IPS DF 6.9 (cell line): ENCODE measurements around the gene TMEM132C.

ENCODE experiments used
- DNase-seq: peaks from one replicate; pipeline ENCODE4 v3.0.0-alpha.2; 2013; ENCODE audit warnings: low read depth, low spot score
- H3K27ac ChIP-seq: one replicate; pipeline ENCODE4 v1.5.1; 2013; ENCODE audit warnings: low read length, control low read depth
- H3K27me3 ChIP-seq: 2 replicates; pipeline ENCODE4 v1.6.1; 2013; ENCODE audit warnings: mild to moderate bottlenecking, low read length; ENCODE audit not compliant: control insufficient read depth, insufficient read depth
- H3K36me3 ChIP-seq: 2 replicates; pipeline ENCODE4 v1.6.1; 2013; ENCODE audit warnings: low read length; ENCODE audit not compliant: control insufficient read depth, insufficient read depth
- H3K4me1 ChIP-seq: 2 replicates; pipeline ENCODE4 v1.6.1; 2013; ENCODE audit warnings: low read length; ENCODE audit not compliant: control insufficient read depth, insufficient read depth
- H3K4me3 ChIP-seq: 2 replicates; pipeline ENCODE4 v1.5.1; 2013; ENCODE audit warnings: mild to moderate bottlenecking, low read length
- H3K9me3 ChIP-seq: 2 replicates; pipeline ENCODE4 v1.6.1; 2013; ENCODE audit warnings: low read length, inconsistent platforms; ENCODE audit not compliant: control insufficient read depth, insufficient read depth
- WGBS: extraction: QIAGEN DNeasy Blood & Tissue Kit; methylation state at CpG from one replicate; pipeline ENCODE4 v1.1.7; 2013; ENCODE audit warnings: mixed read lengths, missing lambda C conversion rate; ENCODE audit not compliant: insufficient read length, insufficient coverage; 5-methylcytosine and 5-hydroxymethylcytosine counted together

The TMEM132C gene

DNA sequence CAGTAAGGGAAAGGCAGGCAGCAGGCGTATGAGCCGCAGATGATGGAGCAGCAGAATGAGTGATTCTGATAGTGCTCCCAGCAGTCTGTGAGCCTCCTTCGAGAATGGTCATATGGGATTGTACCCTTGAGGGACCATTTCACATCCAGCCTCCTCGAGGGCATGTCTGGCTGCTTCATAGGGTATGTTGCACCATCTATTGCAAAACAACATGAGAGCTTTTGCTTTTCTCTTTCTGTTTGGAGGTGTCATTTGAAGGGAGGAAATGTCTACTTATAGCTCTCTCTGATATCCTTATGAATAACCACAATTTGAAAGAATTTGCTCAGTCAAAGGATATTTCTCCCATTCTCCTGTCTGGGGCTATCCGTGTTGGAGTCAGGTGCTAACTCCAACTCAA lies 172.8 kb downstream of the TMEM132C start:
- Histone ChIP-seq H3K4me3 (no peak overlapping the region), H3K4me1 (no peaks in the 10 kb centered on the region), H3K27ac (no peak overlapping the region), H3K9me3 (peaks cover 17% of the 10 kb centered on the region), H3K36me3 (no peaks in the 10 kb centered on the region), H3K27me3 (no peaks in the 10 kb centered on the region)
- WGBS, result no CpG with 5 or more reads among the region's 5 CpGs
- DNase-seq, result no peak

GRCh38 chr12:128442096-128442495 lies 175.1 kb downstream of the TMEM132C start:
- no peaks in the 10 kb centered on the region for H3K27me3 ChIP-seq
- no peak for DNase-seq

GRCh38 chr12:128444598-128444997 lies 177.6 kb downstream of the TMEM132C start:
- H3K4me1 ChIP-seq, result no peaks in the 10 kb centered on the region
- no CpG with 5 or more reads among the region's 12 CpGs for WGBS
- H3K27ac ChIP-seq, result no peak overlapping the region
- no peak overlapping the region for H3K4me3 ChIP-seq
- H3K27me3 ChIP-seq, result no peaks in the 10 kb centered on the region
- H3K9me3 ChIP-seq, result peaks cover 21% of the 10 kb centered on the region
- no peak for DNase-seq
- H3K36me3 ChIP-seq, result no peaks in the 10 kb centered on the region

More at GRCh38 chr12:128442096-128442495, 175.1 kb downstream of the TMEM132C start:
- no peaks in the 10 kb centered on the region for H3K36me3 ChIP-seq
- no CpG with 5 or more reads among the region's 2 CpGs for WGBS
- H3K4me1 ChIP-seq, result no peaks in the 10 kb centered on the region
- no peak overlapping the region for H3K4me3 ChIP-seq
- H3K9me3 ChIP-seq, result peaks cover 24% of the 10 kb centered on the region
- no peak overlapping the region for H3K27ac ChIP-seq

DNA sequence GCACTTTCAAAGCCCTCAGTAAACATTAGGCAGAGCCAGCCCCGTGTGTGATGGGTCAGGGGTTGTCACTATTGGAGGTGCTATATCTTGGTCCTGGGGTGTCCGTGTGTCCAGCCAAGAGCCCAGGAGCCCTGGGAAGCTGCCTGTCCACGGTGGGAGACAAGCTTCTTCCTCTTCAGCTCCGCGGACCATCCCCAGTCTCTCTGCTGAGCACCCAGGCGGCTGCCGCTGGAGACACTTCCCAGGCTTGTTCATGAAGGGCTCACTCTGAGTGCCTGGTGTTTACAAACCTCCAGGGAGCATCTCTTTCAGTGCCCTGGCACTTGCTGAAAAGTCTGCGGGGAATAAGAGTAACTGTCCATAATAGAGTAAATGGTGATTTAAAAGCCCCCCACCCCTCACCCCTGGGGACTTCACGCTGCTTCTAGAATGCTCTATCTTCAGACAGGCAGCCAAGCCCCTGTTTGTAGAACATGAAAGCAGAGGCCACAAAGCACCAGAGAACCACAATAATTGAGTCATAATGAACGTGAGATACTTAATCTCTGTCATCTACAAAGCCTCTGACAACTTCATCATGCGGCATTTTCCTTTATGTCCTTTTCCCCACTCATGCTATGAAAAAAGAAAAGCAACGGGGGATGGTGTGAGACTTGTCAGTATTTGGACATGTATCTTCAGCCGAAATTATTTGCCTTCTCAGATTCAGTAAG lies 178.6 kb downstream of the TMEM132C start:
- H3K27me3 ChIP-seq, result no peaks in the 10 kb centered on the region
- no peak overlapping the region for H3K27ac ChIP-seq
- H3K36me3 ChIP-seq, result no peaks in the 10 kb centered on the region
- no peak for DNase-seq
- H3K9me3 ChIP-seq, result peaks cover 21% of the 10 kb centered on the region
- H3K4me3 ChIP-seq, result no peak overlapping the region
- no peaks in the 10 kb centered on the region for H3K4me1 ChIP-seq
- WGBS, result no CpG with 5 or more reads among the region's 13 CpGs

DNA sequence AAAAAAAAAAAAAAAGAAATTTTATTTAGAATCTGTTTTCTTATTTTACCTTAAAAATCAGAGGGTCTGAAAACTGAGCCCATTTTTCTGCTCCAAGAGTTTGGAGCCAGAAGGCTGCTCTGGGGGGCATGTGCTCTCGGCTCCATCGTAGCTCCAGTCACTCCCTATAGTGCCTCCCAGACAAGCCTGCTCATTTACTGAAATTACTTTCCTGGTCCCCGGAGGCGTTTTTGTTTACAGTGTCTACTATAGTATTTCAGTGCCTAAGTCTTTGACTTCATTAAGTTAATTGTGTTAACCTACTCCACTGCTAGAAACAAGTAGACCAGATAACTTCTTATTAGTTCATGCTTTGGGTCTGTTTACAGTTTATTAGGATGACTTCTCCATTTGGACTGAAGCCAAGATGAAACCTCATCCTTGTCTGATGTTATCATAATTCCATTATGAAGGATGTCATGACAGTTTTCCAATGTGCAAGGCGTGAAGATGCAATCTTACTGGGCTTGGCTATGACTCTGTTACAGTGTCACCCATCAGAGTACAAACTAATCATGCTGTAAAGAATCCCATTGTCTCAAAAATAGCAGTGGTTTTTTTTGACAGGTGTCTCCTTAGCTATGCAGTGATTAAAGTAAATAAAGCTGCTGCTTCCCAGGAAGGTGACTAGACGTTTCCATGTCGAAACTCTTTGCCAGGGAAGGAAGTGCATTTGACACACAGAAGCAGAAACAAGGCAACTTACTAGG lies 182.3 kb downstream of the TMEM132C start:
- Histone ChIP-seq H3K4me1 (no peaks in the 10 kb centered on the region), H3K4me3 (no peak overlapping the region), H3K27me3 (no peaks in the 10 kb centered on the region), H3K36me3 (no peaks in the 10 kb centered on the region), H3K9me3 (peaks cover 15% of the 10 kb centered on the region), H3K27ac (no peak overlapping the region)
- no peak for DNase-seq
- WGBS, result no CpG with 5 or more reads among the region's 7 CpGs

- Histone ChIP-seq H3K36me3 (no peaks in the 10 kb centered on the region), H3K4me3 (no peak overlapping the region), H3K4me1 (no peaks in the 10 kb centered on the region), H3K27ac (no peak overlapping the region), H3K9me3 (peaks cover 13% of the 10 kb centered on the region), H3K27me3 (no peaks in the 10 kb centered on the region)
- WGBS, result no CpG with 5 or more reads among the region's 3 CpGs
- no peak for DNase-seq
Observed at GRCh38 chr12:128450810-128451209, 183.8 kb downstream of the TMEM132C start.

GRCh38 chr12:128455851-128456250 lies 188.9 kb downstream of the TMEM132C start:
- H3K27me3 ChIP-seq, result no peaks in the 10 kb centered on the region

GRCh38 chr12:128456922-128457321 lies 190.0 kb downstream of the TMEM132C start:
- H3K4me1 ChIP-seq, result no peaks in the 10 kb centered on the region
- no peaks in the 10 kb centered on the region for H3K36me3 ChIP-seq
- no peak overlapping the region for H3K27ac ChIP-seq
- peaks cover 17% of the 10 kb centered on the region for H3K9me3 ChIP-seq
- no peak overlapping the region for H3K4me3 ChIP-seq
- WGBS, result no CpG with 5 or more reads among the region's 3 CpGs
- no peak for DNase-seq
- no peaks in the 10 kb centered on the region for H3K27me3 ChIP-seq

More at GRCh38 chr12:128455851-128456250, 188.9 kb downstream of the TMEM132C start:
- no peak for DNase-seq
- peaks cover 13% of the 10 kb centered on the region for H3K9me3 ChIP-seq
- H3K4me1 ChIP-seq, result no peaks in the 10 kb centered on the region
- H3K4me3 ChIP-seq, result no peak overlapping the region
- no peaks in the 10 kb centered on the region for H3K36me3 ChIP-seq
- H3K27ac ChIP-seq, result no peak overlapping the region
- no CpG with 5 or more reads among the region's 5 CpGs for WGBS

DNA sequence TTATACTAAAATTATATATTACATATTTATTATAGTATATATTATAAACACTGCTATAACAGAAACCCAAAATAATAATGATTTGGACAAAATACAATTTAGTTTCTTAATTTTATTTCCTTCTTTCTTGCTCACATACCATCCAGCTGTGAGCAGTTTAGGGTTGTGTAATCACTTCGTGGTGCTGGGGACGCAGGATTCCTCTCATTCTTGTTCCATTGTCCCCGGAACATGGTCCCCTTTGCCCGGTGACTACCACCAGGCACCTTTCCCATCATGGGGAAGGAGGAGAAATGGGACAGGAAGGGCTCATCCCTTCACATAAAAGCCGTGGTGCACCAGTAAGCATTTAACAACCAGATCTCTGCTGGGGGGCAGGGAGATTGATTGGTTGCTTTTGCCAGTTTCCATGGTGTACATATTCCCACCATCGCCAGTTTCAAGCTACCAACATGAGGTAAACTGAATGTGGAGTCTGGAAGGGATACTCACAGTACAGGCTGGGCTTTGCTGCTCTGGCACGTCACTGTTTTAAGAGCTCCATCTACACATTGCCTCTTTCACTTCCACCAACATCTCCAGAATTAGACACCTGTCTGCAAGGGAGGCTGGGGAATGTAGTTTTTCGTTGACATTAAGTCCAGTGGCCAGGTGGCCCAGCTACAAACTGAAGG lies 191.5 kb downstream of the TMEM132C start:
- H3K36me3 ChIP-seq, result no peaks in the 10 kb centered on the region
- H3K27me3 ChIP-seq, result no peaks in the 10 kb centered on the region
- H3K4me1 ChIP-seq, result no peaks in the 10 kb centered on the region
- no peak overlapping the region for H3K27ac ChIP-seq
- peaks cover 12% of the 10 kb centered on the region for H3K9me3 ChIP-seq
- H3K4me3 ChIP-seq, result no peak overlapping the region
- no peak for DNase-seq
- no CpG with 5 or more reads among the region's 8 CpGs for WGBS

DNA sequence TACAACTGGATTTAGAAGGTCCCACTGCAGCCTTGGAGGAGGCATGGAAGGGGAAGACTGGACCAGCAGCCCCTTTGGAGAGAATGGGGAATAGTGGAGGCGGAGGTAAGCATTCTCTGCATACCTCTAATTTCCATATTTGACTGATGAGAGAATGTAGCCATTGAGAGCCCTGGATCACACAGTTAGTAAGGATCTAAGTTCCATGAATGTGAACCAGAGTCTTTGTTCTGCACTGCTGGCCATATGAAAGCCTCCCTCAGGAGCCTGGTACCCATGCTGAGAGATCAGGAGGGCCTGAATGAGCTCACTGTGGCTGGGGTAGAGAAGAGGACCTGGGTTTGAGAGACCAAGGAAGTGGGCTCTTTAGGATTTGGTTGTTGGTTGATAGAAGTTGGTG lies 192.1 kb downstream of the TMEM132C start:
- no peaks in the 10 kb centered on the region for H3K4me1 ChIP-seq
- no peak overlapping the region for H3K27ac ChIP-seq
- no peaks in the 10 kb centered on the region for H3K36me3 ChIP-seq
- H3K4me3 ChIP-seq, result no peak overlapping the region
- H3K27me3 ChIP-seq, result no peaks in the 10 kb centered on the region
- peaks cover 15% of the 10 kb centered on the region for H3K9me3 ChIP-seq
- DNase-seq, result no peak
- WGBS, result no CpG with 5 or more reads among the region's 1 CpG
